Left colon (tissue), 2 donors: ENCODE measurements around the gene HDAC3. TPM values are rescaled to one million over a fixed set of nuclear protein-coding genes. Genes with fewer than 3 reads are reported as not detected.

Source experiments
- ATAC-seq: fragments of 200-7000 bp; cut with Tn5 transposase; one replicate; pipeline ENCODE4 v1.9.1; 2020; ENCODE audit warnings: mild to moderate bottlenecking, moderate library complexity
- DNase-seq, 2 donors: peaks; one replicate each; pipeline ENCODE4 v3.0.0-alpha.2; 2020
- intact Hi-C, 2 donors: fragments of 100-400 bp; cut with DNase I in 1 of 2; cut with micrococcal nuclease in 1 of 2; formaldehyde crosslinking; loops; one replicate each; pipeline versions ENCODE4 v1.11.2 to v1.14.0; 2022; cut with DNase I, micrococcal nuclease
- total RNA-seq, 2 donors: library from RNA; stranded (reverse); fragmentation: NEBNext Ultra II Directional; extraction: Animal tissue kit (Norgen Biotek cat#: 25700); gene quantifications; one replicate each; pipeline ENCODE4 v1.2.1, GENCODE V29; 2021
- donor health status: DM: no; HTN: no; CAD: no.
- donor health status: DM: yes; HTN: yes; CAD: no.

HDAC3 gene
- total RNA-seq, 2 donors from 2014 or later: 37.8 to 40.5 TPM

- intact Hi-C loops: no loop called here
- DNase-seq: no peak
- no peak for ATAC-seq
Measured at GRCh38 chr5:141639357-141640050, 2.9 kb upstream of the HDAC3 start.

DNA sequence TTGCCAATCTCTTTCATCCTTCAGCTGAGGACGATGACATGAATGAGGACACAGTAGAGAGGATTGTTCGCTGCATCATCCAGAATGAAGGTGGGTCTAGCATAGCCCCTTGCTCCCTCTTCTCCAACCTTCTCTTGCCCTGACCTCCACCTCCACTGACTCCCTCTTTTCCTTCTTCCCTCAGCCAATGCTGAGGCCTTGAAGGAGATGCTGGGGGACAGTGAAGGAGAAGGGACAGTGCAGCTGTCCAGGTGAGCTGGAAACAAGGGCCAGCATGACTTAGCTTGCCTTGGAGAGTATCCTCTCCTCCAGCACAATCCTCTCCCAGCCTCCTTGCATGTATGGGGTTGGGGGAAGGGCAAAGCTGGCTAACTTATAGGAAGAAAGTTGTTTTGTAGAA lies 2.1 kb upstream of the HDAC3 start:
- ATAC-seq (no peak), DNase-seq (no peak)
- intact Hi-C loops: no loop called here

- DNase-seq: peak; percentile 73 to 75
- intact Hi-C loops: no loop called here
- ATAC-seq: peak; percentile 52
Measured at GRCh38 chr5:141637767-141638419, 1.2 kb upstream of the HDAC3 start.

GRCh38 chr5:141637123-141637766 lies 596 bp upstream of the HDAC3 start:
- DNase-seq: peak in 1 of 2 donors; percentile 61
- ATAC-seq: peak; percentile 38
- intact Hi-C loops: no loop called here

- ATAC-seq (peak; percentile 7), DNase-seq (no peak)
- intact Hi-C loops: no loop called here
Measured at GRCh38 chr5:141636106-141636412, 590 bp downstream of the HDAC3 start.

GRCh38 chr5:141635646-141636045 lies 1.0 kb downstream of the HDAC3 start:
- intact Hi-C loops: no loop called here
- DNase-seq (no peak), ATAC-seq (no peak)

GRCh38 chr5:141634720-141635119 lies 1.9 kb downstream of the HDAC3 start:
- DNase-seq: no peak
- intact Hi-C loops: no loop called here
- ATAC-seq: no peak

- intact Hi-C loops: no loop called here
- ATAC-seq: no peak
Measured at GRCh38 chr5:141633871-141634561, 2.6 kb downstream of the HDAC3 start.

DNA sequence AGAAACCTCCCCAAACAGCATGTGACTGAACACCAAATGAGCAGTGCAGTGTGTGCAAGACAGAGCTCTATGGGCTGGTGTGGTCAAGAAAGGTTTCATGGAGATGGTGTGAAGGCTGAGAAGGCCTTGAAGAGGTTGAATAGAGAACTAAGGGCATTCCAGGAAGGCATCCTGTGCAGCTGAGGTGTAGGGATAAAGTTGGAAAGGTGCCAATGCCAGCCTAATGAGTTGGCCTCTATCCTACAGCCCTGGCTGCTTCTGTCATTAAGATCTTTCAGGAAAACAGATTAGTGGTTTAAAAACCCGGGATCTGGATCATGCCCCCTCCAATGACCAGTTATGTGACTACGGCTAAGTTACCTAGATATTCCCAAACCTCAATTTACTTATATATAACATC lies 4.0 kb downstream of the HDAC3 start:
- intact Hi-C loops: no loop called here
- DNase-seq: no peak
- ATAC-seq: no peak

More at GRCh38 chr5:141633871-141634561, 2.6 kb downstream of the HDAC3 start:
- no peak for DNase-seq

DNA sequence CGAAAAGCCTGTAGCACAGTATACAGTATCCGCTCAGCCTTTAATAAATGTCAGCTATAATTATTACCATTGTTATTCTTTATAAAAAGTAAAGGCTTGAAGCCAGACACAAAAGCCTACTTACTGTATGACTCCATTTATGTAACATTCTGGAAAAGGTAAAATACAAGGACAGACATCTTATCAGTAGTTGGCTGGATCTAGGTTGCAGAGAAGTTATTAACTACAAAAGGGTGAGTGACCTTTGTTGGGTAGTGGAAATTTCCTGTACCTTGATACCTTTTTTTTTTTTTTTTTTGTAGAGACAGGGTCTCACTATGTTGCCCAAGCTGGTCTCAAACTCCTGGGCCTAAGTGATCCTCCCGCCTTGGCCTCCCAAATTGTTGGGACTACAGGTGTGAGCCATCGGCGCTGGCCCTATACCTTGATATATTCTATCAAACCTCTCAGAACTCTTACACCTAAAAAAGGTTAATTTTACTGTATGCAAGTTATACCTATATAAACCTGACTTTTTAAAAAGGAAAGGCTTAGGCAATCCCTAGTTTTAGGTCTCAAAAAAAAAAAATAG lies 6.0 kb downstream of the HDAC3 start:
- ATAC-seq (no peak), DNase-seq (no peak)
- intact Hi-C loops: no loop called here

DNA sequence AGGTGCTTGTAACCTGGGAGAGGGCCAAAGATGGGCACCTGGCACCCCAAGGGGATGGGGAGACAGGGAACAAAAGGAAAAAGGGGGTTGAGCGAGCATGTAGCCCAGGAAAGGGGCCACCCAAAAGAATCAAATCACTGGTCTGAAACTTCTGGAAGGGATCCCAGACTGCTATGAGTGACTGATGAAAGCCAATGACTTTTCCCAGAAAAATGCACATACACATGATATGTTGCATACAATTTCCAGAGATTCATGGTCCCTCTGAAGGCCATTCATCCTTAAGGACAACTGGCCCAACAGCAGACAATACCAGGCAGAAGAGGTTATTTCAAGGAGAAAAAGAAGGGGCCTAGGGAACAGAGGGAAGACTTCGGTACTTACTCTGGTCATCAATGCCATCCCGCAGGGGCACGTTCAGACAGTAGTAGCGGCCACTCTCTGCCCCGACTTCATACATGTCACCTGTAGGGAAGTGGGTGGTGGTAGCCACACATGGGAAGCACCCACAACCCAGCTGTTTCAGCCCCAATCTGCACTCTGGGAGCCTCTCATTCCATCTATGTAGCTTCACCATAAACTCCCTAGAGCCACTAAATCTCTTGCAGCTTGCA lies 8.4 kb downstream of the HDAC3 start:
- intact Hi-C loops: no loop called here
- ATAC-seq: no peak
- DNase-seq: no peak

GRCh38 chr5:141623611-141624010 lies 13.0 kb downstream of the HDAC3 start:
- no peak for DNase-seq
- intact Hi-C loops: loop anchor here in 1 of 2 donors (5.0 kb wide), 1 partner anchor 36 kb away; no protein-coding TSS in a partner anchor
- no peak for ATAC-seq

GRCh38 chr5:141623186-141623585 lies 13.5 kb downstream of the HDAC3 start:
- DNase-seq: no peak
- no peak for ATAC-seq
- intact Hi-C loops: loop anchor here in 1 of 2 donors (5.0 kb wide), 1 partner anchor 36 kb away; no protein-coding TSS in a partner anchor

DNA sequence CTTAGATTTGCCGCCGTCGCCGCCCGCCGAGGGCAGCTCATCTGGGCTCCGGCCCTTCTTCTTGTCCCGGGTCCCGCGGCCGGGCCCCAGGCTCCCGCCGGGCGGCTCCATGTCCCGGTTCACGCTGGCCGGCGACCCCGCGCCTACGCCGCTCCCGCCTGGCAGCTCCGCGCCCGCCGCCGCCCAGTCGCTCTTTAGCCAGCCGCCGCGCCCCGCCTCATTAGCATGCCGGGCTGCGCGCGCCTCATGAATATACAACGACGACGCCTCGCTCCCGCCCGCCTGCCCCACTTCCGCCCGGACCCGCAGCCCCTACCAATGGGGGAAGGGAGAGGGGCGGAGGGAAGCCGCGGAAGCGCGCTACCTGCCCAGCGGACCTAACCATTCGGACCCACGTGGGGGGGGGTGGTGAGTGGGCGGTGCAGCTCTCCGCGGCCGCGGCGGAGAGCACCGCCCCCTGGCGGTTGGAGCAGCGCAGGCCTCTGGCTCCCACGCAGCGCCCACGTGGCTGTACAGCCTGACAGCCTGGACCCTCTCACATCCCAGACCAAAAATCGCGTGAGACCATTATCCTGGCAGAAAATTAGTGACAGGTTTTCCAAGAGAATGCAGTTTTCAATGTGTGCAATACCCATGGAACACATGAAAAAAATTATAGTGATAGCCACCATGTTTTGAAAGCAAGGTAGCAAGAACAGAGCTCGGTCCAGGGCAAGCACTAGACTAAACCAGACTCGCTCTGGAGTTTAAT lies 17.7 kb downstream of the HDAC3 start, which contains the start of gene DIAPH1:
DIAPH1 (minus strand) TSS at position 197 of the 751 bp plus-strand sequence; CDS start at position 111, 86 bp downstream.
- ATAC-seq (peak; percentile 93), DNase-seq (peak; percentile 98 to 99)
- intact Hi-C loops: no loop called here

DNA sequence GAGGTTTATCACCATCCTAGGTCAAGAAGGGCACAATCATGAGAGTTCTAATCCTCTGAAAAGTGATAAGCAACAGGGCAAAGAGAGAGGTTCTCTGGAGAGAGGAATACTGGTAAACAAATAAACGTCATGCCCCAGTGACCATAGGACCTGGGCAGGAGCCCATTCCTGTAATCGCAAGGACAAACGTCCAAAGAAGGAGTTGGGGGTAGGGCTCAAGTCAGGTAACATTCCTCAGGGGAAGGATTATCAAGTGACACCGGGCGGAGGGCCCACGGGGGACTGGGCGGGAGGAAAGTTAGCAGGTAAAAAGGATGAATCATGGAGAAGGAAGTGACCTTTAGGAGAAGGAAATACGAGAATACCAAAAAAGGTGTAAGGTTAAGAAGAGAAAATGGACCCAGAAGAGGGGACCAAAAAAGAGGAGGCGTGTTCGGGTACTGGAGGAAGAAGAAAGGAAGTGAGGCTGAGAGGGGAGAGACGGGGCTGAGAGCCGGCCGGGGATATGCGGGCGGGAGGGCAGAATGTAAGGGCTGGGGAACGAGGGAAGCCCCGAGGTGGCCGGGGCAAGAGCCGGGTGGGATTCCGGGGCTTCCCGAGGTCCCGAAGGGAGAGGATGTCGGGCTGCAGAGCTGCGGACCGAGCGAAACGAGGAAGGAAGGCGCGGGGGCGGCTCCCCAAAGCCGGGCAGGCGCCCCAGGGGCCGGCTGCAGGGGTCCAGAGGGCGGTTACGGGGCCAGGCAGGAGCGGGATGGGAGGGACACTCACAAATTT lies 18.4 kb downstream of the HDAC3 start:
- intact Hi-C loops: no loop called here
- peak; percentile 64 to 66 for DNase-seq
- peak; percentile 50 for ATAC-seq

DNA sequence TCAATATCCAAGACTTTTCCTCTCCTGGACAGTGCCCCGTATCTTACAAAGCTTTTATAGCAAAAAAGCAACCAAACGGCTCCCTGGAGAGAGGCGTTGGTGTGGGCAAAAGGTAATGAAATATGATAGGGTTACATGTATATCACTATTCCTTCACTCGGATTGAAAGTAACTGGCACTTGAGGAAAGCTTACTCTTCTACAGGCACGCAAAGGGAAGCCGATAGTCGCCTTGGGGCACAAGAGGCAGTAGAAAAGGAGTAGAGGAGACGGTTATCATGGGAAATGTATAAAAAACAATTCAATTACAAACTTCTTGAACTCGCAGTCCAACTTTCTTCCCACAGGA lies 19.0 kb downstream of the HDAC3 start:
- DNase-seq (peak in 1 of 2 donors; percentile 24), ATAC-seq (no peak)
- intact Hi-C loops: no loop called here

DNA sequence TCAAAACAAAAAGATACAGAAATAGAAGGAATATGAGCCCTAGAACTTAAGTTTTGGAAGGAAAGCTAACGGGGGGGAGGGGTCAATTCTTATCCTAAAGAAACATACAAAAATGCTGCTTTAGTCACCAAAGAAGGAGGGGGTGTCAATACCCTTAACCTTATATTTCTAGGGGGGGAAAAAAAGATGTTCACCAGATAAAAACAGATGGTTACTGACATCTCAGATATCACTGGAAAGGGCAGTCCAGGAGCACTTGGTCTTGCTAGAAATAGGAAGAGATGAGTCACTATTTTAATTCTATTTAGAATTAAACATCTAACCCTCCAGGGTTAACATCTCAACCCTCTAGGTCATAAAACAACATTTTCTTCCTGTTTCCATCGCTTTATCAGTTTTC lies 19.5 kb downstream of the HDAC3 start:
- ATAC-seq (no peak), DNase-seq (no peak)
- intact Hi-C loops: no loop called here
